ENCODE measurements around the gene NKD1. TPM values are rescaled to one million over a fixed set of nuclear protein-coding genes. Genes with fewer than 3 reads are reported as not detected.

The NKD1 gene
- polyA plus RNA-seq, 3 donors = 0.01 TPM; not detected in 2

DNA sequence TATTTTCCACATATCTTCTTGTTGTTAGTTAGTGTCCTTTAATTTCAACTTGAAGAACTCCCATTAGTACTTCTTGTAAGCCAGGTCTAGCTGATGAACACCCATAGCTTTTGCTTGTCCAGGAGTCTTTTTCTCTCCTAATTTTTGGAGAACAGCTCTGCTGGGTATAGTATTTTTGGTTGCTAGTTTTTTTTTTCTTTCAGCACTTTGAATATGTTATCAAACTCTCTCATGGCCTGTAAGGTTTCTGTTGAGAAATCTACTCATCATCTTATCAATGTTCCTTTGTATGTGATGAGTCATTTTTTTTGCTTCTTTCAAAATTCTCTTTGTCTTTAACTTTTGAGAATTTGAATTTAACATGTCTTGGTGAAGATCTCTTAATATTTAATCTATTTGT lies 31.8 kb upstream of the NKD1 start:
- Histone ChIP-seq H3K36me3 (replicated peaks in 1 of 2; ENCODE audit: control insufficient read depth in 1 of 2, insufficient read depth in 2 of 2, low read length in 2 of 2) (no peaks in the 10 kb centered on the region), H3K4me1 (ENCODE audit: control insufficient read depth in 1 of 2, insufficient read depth in 2 of 2, low read length in 2 of 2) (no peaks in the 10 kb centered on the region), H2AFZ (ENCODE audit: insufficient read depth, low read depth, low read length, poor library complexity, severe bottlenecking) (no peak overlapping the region), H3K9ac (ENCODE audit: insufficient read depth, low read length, poor library complexity, severe bottlenecking) (no peak overlapping the region), H3K4me2 (replicated peaks; ENCODE audit: extremely low read depth, low read length, poor library complexity, severe bottlenecking) (no peak overlapping the region), H3K9me3 (replicated peaks in 1 of 2; ENCODE audit: control insufficient read depth in 1 of 2, insufficient read depth in 1 of 2, low read length in 2 of 2) (peaks cover 9 to 16% of the 10 kb centered on the region in 2 donors), H3K4me3 (replicated peaks in 1 of 3; ENCODE audit: low read depth in 2 of 3, low read length in 3 of 3) (no peak overlapping the region), H3K79me2 (ENCODE audit: insufficient read depth, low read length) (no peaks in the 10 kb centered on the region), H3K27me3 (ENCODE audit: control insufficient read depth in 2 of 2, insufficient read depth in 2 of 2, low read length in 2 of 2) (no peaks in the 10 kb centered on the region), H3K27ac (ENCODE audit: low read depth in 1 of 2, low read length in 2 of 2) (no peak overlapping the region), H4K20me1 (ENCODE audit: insufficient read depth, low read length) (no peaks in the 10 kb centered on the region)
- TF ChIP-seq, protein P1, sequence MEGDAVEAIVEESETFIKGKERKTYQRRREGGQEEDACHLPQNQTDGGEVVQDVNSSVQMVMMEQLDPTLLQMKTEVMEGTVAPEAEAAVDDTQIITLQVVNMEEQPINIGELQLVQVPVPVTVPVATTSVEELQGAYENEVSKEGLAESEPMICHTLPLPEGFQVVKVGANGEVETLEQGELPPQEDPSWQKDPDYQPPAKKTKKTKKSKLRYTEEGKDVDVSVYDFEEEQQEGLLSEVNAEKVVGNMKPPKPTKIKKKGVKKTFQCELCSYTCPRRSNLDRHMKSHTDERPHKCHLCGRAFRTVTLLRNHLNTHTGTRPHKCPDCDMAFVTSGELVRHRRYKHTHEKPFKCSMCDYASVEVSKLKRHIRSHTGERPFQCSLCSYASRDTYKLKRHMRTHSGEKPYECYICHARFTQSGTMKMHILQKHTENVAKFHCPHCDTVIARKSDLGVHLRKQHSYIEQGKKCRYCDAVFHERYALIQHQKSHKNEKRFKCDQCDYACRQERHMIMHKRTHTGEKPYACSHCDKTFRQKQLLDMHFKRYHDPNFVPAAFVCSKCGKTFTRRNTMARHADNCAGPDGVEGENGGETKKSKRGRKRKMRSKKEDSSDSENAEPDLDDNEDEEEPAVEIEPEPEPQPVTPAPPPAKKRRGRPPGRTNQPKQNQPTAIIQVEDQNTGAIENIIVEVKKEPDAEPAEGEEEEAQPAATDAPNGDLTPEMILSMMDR (IDR thresholded peaks at IDR 0.05) = no peak
- Mint-ChIP-seq H3K4me3 (no peak overlapping the region), H3K36me3 (no peaks in the 10 kb centered on the region), H3K27me3 (ENCODE audit: low read depth in 3 of 3) (peaks cover 6 to 18% (median 7%) of the 10 kb centered on the region in 3 donors), H3K27ac (no peak overlapping the region), H3K4me1 (no peaks in the 10 kb centered on the region), H3K9me3 (peaks cover 8 to 25% (median 13%) of the 10 kb centered on the region in 7 donors)
- intact Hi-C loops (cut with micrococcal nuclease) = no loop called here
- DNase-seq = no peak

GRCh38 chr16:50516890-50517289 lies 31.3 kb upstream of the NKD1 start:
- Histone ChIP-seq H4K20me1 (ENCODE audit: insufficient read depth, low read length) (no peaks in the 10 kb centered on the region), H3K4me3 (replicated peaks in 1 of 3; ENCODE audit: low read depth in 2 of 3, low read length in 3 of 3) (no peak overlapping the region), H3K4me2 (replicated peaks; ENCODE audit: extremely low read depth, low read length, poor library complexity, severe bottlenecking) (no peak overlapping the region), H3K27me3 (ENCODE audit: control insufficient read depth in 2 of 2, insufficient read depth in 2 of 2, low read length in 2 of 2) (no peaks in the 10 kb centered on the region), H2AFZ (ENCODE audit: insufficient read depth, low read depth, low read length, poor library complexity, severe bottlenecking) (no peak overlapping the region), H3K27ac (ENCODE audit: low read depth in 1 of 2, low read length in 2 of 2) (no peak overlapping the region), H3K36me3 (replicated peaks in 1 of 2; ENCODE audit: control insufficient read depth in 1 of 2, insufficient read depth in 2 of 2, low read length in 2 of 2) (no peaks in the 10 kb centered on the region), H3K9ac (ENCODE audit: insufficient read depth, low read length, poor library complexity, severe bottlenecking) (no peak overlapping the region), H3K4me1 (ENCODE audit: control insufficient read depth in 1 of 2, insufficient read depth in 2 of 2, low read length in 2 of 2) (no peaks in the 10 kb centered on the region), H3K9me3 (replicated peaks in 1 of 2; ENCODE audit: control insufficient read depth in 1 of 2, insufficient read depth in 1 of 2, low read length in 2 of 2) (peaks cover 9 to 16% of the 10 kb centered on the region in 2 donors), H3K79me2 (ENCODE audit: insufficient read depth, low read length) (no peaks in the 10 kb centered on the region)
- H3K36me3 Mint-ChIP-seq = no peaks in the 10 kb centered on the region
- H3K9me3 Mint-ChIP-seq = peaks cover 8 to 25% (median 13%) of the 10 kb centered on the region in 7 donors
- no peaks in the 10 kb centered on the region for H3K4me1 Mint-ChIP-seq
- TF ChIP-seq, protein P1 (IDR thresholded peaks at IDR 0.05) = no peak
- intact Hi-C loops (cut with micrococcal nuclease) = no loop called here
- no peak overlapping the region for H3K4me3 Mint-ChIP-seq
- H3K27ac Mint-ChIP-seq = no peak overlapping the region
- WGBS (ENCODE audit: insufficient coverage) = no CpG with 5 or more reads among the region's 1 CpG
- no peak for DNase-seq
- peaks cover 6 to 18% (median 9%) of the 10 kb centered on the region in 3 donors for H3K27me3 Mint-ChIP-seq (ENCODE audit: low read depth in 3 of 3)
